GM13977 (cell line): Measurements from ENCODE around the gene SCUBE2.

Experiments
- DNase-seq: peaks from one replicate; pipeline ENCODE4 v3.0.0; 2012; ENCODE audit warnings: low spot score
- in situ Hi-C: fragments of 300-500 bp; cut with MboI; formaldehyde crosslinking; loops from one replicate; pipeline ENCODE4 v1.12.0; 2022; ENCODE audit warnings: low sequenced_read_pairs, low pct_unique_long_range_greater_than_20kb, mixed read lengths, inconsistent platforms; ENCODE audit not compliant: unreplicated experiment
- TF ChIP-seq, protein P1 (sequence below): IDR thresholded peaks from 2 replicates; pipeline ENCODE4 v1.5.1; 2012; ENCODE audit warnings: mild to moderate bottlenecking, control low read depth; ENCODE audit not compliant: insufficient read depth; ENCODE audit errors: extremely low read depth, missing control alignments

SCUBE2 gene

GRCh38 chr11:9070749-9071491, 20.5 kb downstream of the SCUBE2 start:
- TF ChIP-seq, protein P1, sequence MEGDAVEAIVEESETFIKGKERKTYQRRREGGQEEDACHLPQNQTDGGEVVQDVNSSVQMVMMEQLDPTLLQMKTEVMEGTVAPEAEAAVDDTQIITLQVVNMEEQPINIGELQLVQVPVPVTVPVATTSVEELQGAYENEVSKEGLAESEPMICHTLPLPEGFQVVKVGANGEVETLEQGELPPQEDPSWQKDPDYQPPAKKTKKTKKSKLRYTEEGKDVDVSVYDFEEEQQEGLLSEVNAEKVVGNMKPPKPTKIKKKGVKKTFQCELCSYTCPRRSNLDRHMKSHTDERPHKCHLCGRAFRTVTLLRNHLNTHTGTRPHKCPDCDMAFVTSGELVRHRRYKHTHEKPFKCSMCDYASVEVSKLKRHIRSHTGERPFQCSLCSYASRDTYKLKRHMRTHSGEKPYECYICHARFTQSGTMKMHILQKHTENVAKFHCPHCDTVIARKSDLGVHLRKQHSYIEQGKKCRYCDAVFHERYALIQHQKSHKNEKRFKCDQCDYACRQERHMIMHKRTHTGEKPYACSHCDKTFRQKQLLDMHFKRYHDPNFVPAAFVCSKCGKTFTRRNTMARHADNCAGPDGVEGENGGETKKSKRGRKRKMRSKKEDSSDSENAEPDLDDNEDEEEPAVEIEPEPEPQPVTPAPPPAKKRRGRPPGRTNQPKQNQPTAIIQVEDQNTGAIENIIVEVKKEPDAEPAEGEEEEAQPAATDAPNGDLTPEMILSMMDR: no peak
- no peak for DNase-seq
- in situ Hi-C loops: no loop called here

DNA sequence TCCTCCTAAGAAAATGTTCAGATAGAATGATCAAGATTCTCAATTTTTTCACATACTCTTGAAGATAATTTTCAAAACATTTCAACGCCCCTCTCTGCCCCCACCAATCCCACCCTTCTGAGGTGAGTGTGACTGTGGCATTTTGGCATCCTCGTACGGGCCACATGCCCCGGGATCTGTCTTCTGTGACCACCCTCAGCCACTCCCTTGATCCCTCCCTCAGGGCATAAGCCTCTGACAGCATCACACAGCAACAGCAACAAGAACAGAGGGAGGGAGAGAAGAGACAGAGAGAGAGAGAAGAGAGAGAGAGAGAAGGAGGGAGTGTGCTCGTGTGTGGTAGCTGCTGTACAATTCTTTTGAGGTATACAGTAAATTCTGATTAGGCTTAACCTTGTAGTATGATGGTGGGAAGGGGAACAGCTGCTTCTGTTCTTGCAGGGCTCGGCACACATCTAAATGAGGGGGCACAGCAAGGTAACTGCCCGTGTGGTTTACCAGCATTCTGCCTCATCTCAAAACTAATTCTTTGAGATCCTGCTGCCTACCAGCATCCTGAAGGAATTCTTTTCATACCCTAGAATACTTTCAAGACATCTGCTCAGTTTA, 21.4 kb downstream of the SCUBE2 start:
- TF ChIP-seq, protein P1: no peak
- DNase-seq: no peak
- in situ Hi-C loops: no loop called here

DNA sequence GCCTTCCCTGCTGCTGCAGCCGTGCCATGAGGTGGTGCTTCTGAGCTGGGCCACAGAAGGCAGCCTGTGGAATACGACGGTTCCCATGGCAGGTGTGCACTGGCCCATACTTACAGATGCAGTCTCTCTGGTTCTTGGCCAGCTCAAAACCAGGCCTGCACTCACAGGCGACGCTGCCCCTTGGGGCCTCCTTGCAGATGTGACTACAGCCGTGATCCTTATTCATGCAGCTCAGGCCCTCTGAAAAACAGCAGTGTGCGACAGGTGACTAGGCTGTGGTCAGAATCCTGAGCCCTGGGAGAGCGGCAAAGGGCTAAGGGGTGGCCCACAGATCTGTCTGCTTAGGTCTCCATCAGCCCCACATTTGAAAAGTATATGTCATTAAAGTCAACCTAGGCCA, 22.1 kb downstream of the SCUBE2 start:
- DNase-seq: no peak
- in situ Hi-C loops: no loop called here
- TF ChIP-seq, protein P1: no peak

DNA sequence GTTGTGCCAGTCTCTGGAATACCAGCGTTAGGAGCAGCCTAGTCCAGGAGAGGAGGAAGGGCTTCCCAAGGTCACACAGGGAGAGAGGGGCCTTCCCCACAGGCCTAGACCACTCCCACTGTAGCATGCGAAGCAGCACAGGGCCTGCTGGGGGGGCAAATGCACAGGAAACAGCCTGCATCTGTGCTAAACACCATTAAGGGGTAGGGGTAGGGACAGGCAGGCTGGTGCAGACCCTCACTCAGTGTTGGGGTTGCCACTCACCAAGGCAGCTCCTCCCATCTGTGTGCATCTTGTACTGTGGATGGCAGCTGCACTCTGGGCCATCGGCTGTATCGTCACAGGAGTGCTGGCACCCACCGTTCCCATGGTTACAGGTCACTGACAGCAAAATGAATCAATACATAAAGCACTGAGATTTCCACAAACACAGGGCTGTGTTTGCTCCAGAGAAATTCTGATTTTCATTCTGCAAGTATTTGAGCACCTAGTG, 24.9 kb downstream of the SCUBE2 start:
- no peak for DNase-seq
- TF ChIP-seq, protein P1: no peak
- in situ Hi-C loops: no loop called here

DNA sequence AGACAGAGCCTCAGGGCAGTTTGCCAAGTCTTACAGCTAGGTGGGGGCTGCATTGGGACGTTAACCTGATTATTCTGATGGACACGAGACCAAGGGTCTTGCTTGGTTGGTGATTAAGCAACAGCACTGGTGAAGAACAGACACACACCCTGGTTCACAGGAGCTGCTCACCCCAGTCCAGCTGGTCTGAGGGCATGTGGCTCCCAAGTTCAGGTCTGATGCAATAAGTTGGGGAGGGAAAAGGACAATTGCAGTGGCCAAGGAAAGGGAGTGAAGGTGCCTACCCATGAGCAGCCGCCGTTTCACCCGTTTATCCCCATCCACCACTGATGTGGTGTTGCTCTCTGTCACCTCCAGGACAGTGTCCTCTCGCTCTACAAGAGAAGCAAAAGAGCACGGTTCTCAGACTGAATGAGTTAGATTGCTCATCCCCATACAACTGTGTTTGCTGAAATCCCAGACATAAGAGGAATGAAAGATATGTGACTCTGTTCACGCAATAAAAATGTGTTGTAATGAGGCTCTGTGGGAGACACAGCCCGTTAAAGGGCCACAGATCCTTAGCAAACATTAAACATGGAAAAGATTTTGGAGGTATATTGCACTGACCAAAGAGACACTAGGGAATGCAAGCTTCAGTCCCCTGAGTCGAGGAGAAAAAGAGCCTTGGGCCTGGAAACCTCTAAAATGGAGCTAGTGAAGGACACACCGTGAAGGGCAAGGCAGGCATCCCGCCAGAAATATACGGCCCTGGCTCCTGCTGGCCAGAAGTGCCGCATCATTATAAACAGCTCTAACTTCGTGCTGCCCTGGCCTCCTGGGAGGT, 25.6 kb downstream of the SCUBE2 start:
- in situ Hi-C loops: no loop called here
- DNase-seq: no peak
- TF ChIP-seq, protein P1: no peak

DNA sequence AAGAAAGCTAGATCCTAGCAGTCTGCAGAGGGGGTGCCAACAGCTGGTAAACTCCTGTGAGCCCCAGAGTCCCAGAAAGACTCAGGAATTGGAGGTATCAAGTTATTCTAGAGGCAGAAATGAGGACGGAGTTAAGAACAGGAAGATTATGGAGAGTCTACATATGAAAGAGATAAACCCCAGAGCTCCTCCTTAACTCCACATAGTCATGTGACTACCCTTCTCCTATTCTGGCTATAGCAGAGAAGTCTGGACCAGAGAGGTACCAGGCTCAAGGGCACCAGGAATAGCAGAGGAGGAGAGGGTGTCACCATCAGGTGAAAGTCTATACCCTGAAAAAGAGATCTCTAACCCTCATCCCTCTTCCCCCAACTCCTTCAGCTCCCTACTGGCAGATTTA, 29.6 kb downstream of the SCUBE2 start:
- DNase-seq: no peak
- TF ChIP-seq, protein P1: no peak
- in situ Hi-C loops: no loop called here
